Lower lobe of right lung (tissue), 2 donors: ENCODE measurements around the gene GSG1L. TPM values are rescaled to one million over a fixed set of nuclear protein-coding genes. Genes with fewer than 3 reads are reported as not detected.

ENCODE experiments used
- ATAC-seq, 2 donors: fragments of 200-7000 bp; cut with Tn5 transposase; one replicate each; pipeline ENCODE4 v1.9.1; 2020 to 2022; ENCODE audit warnings: mild to moderate bottlenecking in 2 of 2, moderate library complexity in 2 of 2
- DNase-seq: peaks from one replicate; pipeline ENCODE4 v3.0.0-alpha.2; 2020
- H3K27ac ChIP-seq: fragments of 200-600 bp; one replicate; pipeline ENCODE4 v1.8.0; 2022
- H3K27me3 ChIP-seq: fragments of 200-600 bp; one replicate; pipeline ENCODE4 v1.8.0; 2022; ENCODE audit warnings: low read depth
- H3K36me3 ChIP-seq: fragments of 200-600 bp; one replicate; pipeline ENCODE4 v1.8.0; 2022; ENCODE audit warnings: mild to moderate bottlenecking
- H3K4me1 ChIP-seq: fragments of 200-600 bp; one replicate; pipeline ENCODE4 v1.8.0; 2022
- H3K4me3 ChIP-seq: fragments of 200-600 bp; one replicate; pipeline ENCODE4 v1.8.0; 2022; ENCODE audit warnings: mild to moderate bottlenecking
- H3K9me3 ChIP-seq: fragments of 200-600 bp; one replicate; pipeline ENCODE4 v1.8.0; 2022
- CTCF ChIP-seq: fragments of 200-600 bp; IDR thresholded peaks from one replicate; pipeline ENCODE4 v1.8.0; 2022; ENCODE audit warnings: antibody characterized with exemption, mild to moderate bottlenecking
- intact Hi-C: fragments of 100-400 bp; cut with DNase I; formaldehyde crosslinking; loops from one replicate; pipeline ENCODE4 v1.11.0; 2022
- total RNA-seq: library from RNA; stranded (reverse); fragmentation: NEBNext Ultra II Directional; extraction: Animal tissue kit (Norgen Biotek cat#: 25700); gene quantifications from one replicate; pipeline ENCODE4 v1.2.1, GENCODE V29; 2021
- donor health status: DM: no; HTN: yes; CAD: no; lungs with severe emphysema.

GSG1L gene
- total RNA-seq, 1 donor from 2014 or later: 0.30 TPM

GRCh38 chr16:28052274-28053128 lies 11.0 kb downstream of the GSG1L start:
- no peaks in the 10 kb centered on the region for H3K36me3 ChIP-seq
- intact Hi-C loops: no loop called here
- H3K27ac ChIP-seq: no peak overlapping the region
- no peak overlapping the region for H3K4me3 ChIP-seq
- DNase-seq: no peak
- no peaks in the 10 kb centered on the region for H3K4me1 ChIP-seq
- H3K9me3 ChIP-seq: peaks cover 11% of the 10 kb centered on the region
- H3K27me3 ChIP-seq: peaks cover 27% of the 10 kb centered on the region
- TF ChIP-seq CTCF: no peak
- peak in 1 of 2 donors; percentile 34 for ATAC-seq

GRCh38 chr16:28051486-28051885 lies 12.0 kb downstream of the GSG1L start:
- ATAC-seq: no peak
- Histone ChIP-seq H3K27me3 (peaks cover 22% of the 10 kb centered on the region), H3K36me3 (no peaks in the 10 kb centered on the region), H3K4me1 (no peaks in the 10 kb centered on the region), H3K9me3 (peaks cover 11% of the 10 kb centered on the region), H3K4me3 (no peak overlapping the region), H3K27ac (no peak overlapping the region)
- no peak for DNase-seq
- intact Hi-C loops: no loop called here
- no peak for TF ChIP-seq CTCF

- no peaks in the 10 kb centered on the region for H3K9me3 ChIP-seq
- no peaks in the 10 kb centered on the region for H3K36me3 ChIP-seq
- no peaks in the 10 kb centered on the region for H3K4me1 ChIP-seq
- H3K27ac ChIP-seq: no peak overlapping the region
- intact Hi-C loops: no loop called here
- H3K27me3 ChIP-seq: peaks cover 5% of the 10 kb centered on the region
- no peak for DNase-seq
- no peak overlapping the region for H3K4me3 ChIP-seq
- no peak for TF ChIP-seq CTCF
- no peak for ATAC-seq
These were observed 20.7 kb downstream of the GSG1L start for GRCh38 chr16:28042811-28043210.

GRCh38 chr16:28041615-28042014 lies 21.9 kb downstream of the GSG1L start:
- ATAC-seq (no peak), DNase-seq (no peak)
- Histone ChIP-seq H3K36me3 (no peaks in the 10 kb centered on the region), H3K27me3 (peaks cover 5% of the 10 kb centered on the region), H3K9me3 (no peaks in the 10 kb centered on the region), H3K4me1 (no peaks in the 10 kb centered on the region), H3K27ac (no peak overlapping the region), H3K4me3 (no peak overlapping the region)
- intact Hi-C loops: no loop called here
- TF ChIP-seq CTCF: no peak

- H3K9me3 ChIP-seq: no peaks in the 10 kb centered on the region
These were observed 23.5 kb downstream of the GSG1L start for GRCh38 chr16:28040039-28040438.

More at GRCh38 chr16:28040039-28040438, 23.5 kb downstream of the GSG1L start:
- no peak for DNase-seq
- TF ChIP-seq CTCF: no peak
- Histone ChIP-seq H3K27me3 (peaks cover 5% of the 10 kb centered on the region), H3K27ac (no peak overlapping the region), H3K4me1 (no peaks in the 10 kb centered on the region), H3K36me3 (no peaks in the 10 kb centered on the region), H3K4me3 (no peak overlapping the region)
- intact Hi-C loops: no loop called here
- ATAC-seq: no peak
